Prostate gland (tissue), 2 donors: Measurements from ENCODE around the gene LY86.

Source experiments
- POLR2A ChIP-seq: fragments of 450-650 bp; IDR thresholded peaks from one replicate; pipeline ENCODE4 v1.6.1; 2016; ENCODE audit warnings: antibody characterized with exemption, mild to moderate bottlenecking
- POLR2AphosphoS5 ChIP-seq: sonication (generic); formaldehyde crosslinking; IDR thresholded peaks from one replicate; pipeline ENCODE4 v1.6.1; 2017; ENCODE audit warnings: antibody characterized with exemption
- TF ChIP-seq, protein P1 (sequence below), 4 experiments: fragments of 200-600 bp in 2 of 4; fragments of 450-650 bp in 2 of 4; sonication (generic) in 2 of 4; IDR thresholded peaks; 1 replicate in 3 of 4; 2 replicates in 1 of 4; pipeline ENCODE4 v1.5.1; 2016 to 2019; ENCODE audit warnings: antibody characterized with exemption in 4 of 4, mild to moderate bottlenecking in 2 of 4, moderate library complexity in 2 of 4

DNA sequence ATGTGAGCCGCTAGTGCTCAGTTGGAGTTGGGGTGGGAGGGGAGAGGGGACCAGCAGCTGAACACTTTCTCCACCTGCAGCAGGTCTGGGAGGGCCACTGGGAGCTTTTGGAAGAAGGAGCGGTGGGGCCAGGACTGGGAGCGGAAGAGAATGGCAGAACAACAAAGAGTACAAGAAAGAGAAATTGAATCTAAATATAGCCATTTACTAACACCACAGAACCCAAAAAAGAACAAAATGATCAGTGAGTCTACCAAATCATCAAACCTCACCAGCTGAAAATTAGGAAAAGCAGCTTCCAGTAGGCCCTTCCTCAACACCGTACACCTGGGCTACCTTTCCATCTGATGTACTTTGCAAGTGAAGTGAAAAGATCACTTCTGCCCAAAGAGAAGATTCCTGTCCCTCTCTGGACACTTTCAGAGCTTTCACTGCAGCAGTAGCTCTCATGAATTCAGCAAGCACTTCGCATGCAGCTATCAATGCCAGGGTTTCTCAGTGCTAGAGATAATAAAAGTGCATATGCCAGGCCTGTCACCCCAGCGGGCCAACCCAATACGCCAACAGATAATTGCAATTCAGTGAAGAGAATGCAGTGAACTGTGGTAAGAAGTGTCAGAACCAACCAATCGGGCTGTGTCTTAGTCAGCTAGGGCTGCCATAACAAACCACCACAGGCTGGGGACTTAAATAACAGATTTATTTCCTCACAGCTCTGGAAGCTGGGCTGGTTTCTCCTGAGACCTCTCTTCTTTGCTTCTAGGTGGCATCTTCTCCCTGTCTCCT is 597 bp downstream of the LY86 start:
- TF ChIP-seq, protein P1, sequence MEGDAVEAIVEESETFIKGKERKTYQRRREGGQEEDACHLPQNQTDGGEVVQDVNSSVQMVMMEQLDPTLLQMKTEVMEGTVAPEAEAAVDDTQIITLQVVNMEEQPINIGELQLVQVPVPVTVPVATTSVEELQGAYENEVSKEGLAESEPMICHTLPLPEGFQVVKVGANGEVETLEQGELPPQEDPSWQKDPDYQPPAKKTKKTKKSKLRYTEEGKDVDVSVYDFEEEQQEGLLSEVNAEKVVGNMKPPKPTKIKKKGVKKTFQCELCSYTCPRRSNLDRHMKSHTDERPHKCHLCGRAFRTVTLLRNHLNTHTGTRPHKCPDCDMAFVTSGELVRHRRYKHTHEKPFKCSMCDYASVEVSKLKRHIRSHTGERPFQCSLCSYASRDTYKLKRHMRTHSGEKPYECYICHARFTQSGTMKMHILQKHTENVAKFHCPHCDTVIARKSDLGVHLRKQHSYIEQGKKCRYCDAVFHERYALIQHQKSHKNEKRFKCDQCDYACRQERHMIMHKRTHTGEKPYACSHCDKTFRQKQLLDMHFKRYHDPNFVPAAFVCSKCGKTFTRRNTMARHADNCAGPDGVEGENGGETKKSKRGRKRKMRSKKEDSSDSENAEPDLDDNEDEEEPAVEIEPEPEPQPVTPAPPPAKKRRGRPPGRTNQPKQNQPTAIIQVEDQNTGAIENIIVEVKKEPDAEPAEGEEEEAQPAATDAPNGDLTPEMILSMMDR (IDR thresholded peaks at IDR 0.05), result no peak
- TF ChIP-seq POLR2AphosphoS5, result no peak
- TF ChIP-seq POLR2A, result no peak
